HG03108 (cell line): ENCODE data around the gene HCK.
"Not testable (repeated sequence)": the region's sequence is repeated elsewhere in the genome, so short reads cannot be mapped to it uniquely, and the experiment has no call there.

Experiments used
- ATAC-seq: cut with Tn5 transposase; IDR thresholded peaks from one replicate; pipeline ENCODE4 v1.9.1; 2021; ENCODE audit warnings: moderate library complexity; ENCODE audit not compliant: unreplicated experiment

The HCK gene

DNA sequence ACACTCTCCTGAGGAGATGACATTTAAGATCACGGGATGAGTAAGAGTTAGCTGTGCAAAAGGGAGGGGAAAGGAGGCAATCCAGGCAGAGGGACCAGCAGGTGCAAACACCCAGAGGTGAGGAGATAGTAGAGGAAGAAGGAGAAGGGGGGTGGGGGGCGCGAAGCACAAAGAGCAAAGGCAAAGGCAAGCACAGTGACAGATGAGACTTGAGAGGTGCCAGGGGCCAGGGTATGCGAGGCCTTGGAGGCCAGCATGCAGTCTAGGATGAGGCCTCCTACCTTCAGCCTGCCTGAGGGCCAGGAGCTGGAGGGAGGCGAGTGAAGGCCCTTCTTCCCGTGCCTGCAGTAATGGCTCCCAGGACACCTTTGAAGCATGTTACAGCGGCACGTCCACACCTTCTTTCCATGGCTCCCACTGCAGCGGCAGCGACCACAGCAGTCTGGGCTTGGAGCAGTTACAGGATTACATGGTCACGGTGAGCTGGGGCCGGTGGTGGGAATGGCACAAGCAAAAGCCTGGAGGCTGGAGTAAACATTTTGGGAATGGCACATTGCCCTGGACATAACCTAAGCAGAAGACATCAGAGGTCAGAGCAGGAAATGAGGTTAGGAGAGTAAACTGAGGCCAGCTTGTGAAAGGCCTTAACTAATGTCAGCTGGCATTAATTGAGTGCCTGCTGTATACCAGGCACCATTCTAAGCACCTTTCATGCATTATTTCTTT is 23.2 kb upstream of the HCK start:
- no peak for ATAC-seq

- no peak for ATAC-seq
Observed at GRCh38 chr20:32029561-32029960, 22.5 kb upstream of the HCK start.

GRCh38 chr20:32031007-32031958 is 20.8 kb upstream of the HCK start:
- no peak for ATAC-seq

DNA sequence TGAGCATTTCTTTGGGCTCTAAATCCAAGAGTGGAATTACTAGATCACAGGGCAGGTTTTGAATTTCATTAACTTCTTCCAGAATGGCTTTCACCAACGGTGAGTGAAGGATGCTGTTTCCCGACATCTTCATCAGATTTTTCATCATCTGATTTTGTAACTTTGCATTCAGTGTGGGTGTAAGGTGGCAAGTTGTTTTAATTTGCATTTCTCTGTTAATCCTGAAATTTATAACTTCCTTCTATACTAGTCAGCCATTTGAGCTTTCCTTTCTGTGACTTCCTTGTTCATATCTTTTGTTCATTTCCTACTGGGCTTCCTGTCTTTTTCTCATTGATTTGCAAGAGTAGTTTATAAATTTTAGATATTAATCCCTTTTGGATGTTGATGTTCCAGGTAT is 18.7 kb upstream of the HCK start:
- ATAC-seq = no peak

DNA sequence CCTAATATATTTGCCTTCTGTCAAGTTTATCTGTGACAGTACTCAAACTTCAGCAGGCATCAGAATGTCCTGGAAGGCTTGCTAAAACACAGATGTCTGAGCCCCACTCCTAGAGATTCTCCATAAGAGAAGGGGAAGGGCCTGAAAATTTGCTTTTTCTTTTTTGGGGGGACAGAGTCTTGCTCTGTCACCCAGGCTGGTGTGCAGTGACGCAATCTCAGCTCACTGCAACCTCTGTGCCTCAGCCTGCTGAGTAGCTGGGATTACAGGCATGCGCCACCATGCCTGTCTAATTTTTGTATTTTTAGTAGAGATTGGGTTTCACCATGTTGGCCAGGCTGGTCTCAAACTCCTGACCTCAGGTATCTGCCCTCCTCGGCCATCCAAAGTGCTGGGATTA is 18.3 kb upstream of the HCK start:
- not testable (repeated sequence) for ATAC-seq

GRCh38 chr20:32034581-32035425 is 17.2 kb upstream of the HCK start:
- ATAC-seq = no peak

DNA sequence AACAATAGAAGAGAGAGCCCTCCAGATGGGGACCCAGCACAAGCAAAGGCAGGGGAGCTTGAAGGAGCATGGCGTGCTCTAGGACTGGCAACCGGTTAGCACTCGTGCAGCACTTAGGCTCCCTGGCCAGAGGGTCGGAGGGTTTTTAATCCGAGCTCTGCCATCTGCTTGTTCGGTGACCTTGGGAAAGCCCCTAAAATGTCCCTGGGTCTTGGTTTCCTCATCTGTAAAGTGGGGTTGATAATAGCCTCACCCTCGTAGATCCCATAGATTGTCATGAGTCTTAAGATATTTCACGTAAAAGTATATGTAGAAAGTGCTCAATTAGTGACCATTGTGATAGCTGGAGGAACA is 16.6 kb upstream of the HCK start:
- ATAC-seq = no peak

DNA sequence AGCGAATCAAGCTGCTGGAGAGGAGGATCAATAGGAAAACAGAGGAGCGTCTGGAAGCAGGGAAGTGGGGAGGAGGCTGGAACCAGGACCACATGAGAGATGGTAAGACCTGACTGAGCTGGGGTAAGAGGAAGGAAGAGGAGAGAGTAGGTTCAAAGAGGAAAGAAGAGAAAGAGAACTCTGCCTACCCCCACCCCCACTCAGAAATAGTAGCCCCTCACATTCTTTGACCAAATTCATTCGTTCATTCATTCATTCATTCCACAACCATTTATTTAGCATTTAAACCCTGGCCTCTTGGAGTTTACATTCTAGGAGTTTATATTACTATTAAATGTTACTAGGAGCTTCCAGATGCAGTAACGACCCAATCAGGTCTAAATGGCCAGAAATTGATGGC is 15.8 kb upstream of the HCK start:
- ATAC-seq = no peak

DNA sequence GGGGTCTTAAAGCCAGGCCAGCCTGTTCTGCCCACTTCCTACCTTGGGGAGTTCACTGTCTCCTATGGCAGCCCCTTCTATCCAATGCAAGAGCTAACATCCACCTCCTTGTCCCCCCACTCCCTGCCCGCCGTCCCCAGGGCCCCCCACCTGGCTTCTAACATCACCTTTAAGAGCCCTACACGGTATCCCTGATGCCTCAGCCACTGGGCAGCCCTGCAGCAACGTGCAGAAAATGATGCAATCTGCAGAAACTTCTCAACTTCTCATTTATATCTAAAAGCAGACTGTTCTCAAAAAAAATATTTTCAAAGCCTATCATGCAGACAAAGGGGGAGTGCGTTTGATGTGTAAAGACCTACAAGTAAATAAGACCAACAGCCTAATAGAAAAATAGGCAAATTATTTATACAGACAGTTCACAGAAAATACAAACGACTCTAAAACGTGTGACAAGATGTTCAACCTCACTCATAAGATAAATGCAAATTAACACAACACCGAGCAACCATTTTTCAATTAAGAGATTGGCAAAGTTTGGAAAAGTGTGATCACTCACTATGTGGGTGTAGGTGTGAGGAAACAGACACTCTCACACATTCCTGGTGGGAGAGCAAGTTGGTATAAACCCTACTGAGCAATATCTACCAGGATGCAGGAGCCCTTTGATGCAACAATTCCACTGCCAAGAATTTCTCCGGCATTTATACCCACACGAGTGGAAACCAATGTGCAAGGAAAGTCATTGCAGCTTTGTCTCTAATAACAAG is 15.1 kb upstream of the HCK start:
- ATAC-seq = no peak

DNA sequence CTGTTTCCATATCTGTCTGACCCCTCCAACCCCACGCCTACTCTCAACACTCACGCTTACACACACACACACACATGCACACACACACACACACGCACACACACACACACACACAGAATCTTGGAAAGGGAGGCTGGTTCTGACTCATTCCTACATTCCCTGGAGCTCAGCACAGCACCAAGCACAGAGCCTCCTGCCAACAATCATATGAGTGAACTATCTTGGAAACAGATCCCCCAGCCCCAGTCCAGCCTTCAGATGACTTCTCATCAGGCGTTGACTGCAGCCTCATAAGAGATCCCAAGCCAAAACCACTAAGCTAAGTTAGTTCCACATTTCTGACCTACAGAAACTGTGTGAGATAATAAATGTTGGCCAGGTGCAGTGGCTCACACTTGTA is 14.1 kb upstream of the HCK start:
- no peak for ATAC-seq

- ATAC-seq = peak; percentile 71
Observed at GRCh38 chr20:32040142-32040953, 11.7 kb upstream of the HCK start.

- no peak for ATAC-seq
Observed at GRCh38 chr20:32045999-32046398, 6.0 kb upstream of the HCK start.

- no peak for ATAC-seq
Observed at GRCh38 chr20:32050324-32050841, 1.7 kb upstream of the HCK start.

DNA sequence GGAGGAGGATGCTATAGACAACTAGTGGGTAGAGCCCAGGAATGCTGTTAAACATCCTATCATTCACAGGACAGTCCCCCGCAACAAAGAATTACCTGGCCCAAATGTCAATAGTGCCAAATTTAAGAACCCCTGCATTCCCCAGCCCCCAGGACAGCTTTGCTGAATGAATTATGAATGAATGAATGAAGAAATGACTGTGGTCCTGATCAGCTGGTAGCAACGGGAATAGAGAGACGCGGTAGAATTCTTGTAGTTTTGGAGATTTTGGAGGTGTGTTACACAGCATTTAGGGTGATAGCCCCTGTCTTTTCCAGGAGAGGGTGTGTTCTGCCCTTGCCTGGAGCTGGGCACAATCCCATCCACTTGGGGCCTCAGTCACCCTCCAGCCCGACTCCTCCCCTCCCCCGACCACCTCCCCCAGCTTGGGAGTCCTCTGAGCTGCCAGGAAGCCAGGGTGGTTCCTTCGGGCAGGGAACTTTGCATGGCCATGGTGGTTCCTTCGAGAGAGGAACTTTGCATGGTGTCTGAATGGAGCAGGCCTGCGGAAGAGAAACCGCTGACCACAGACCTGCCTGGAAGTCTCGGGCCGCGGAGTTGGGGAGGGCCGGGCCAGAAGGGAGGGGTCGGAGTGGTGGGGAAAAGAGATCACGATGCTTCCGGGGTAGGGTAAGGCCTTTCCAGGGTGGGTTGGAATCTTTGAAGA is 1.0 kb upstream of the HCK start:
- ATAC-seq = no peak

- no peak for ATAC-seq
Observed at GRCh38 chr20:32051720-32052089, 337 bp upstream of the HCK start.

GRCh38 chr20:32052778-32053362 is 828 bp downstream of the HCK start:
- no peak for ATAC-seq

- ATAC-seq = no peak
Observed at GRCh38 chr20:32053648-32054047, 1.6 kb downstream of the HCK start.

- no peak for ATAC-seq
Observed at GRCh38 chr20:32056708-32057483, 4.9 kb downstream of the HCK start.
